Neuron (in vitro differentiated cells): Measurements from ENCODE around the gene PARP15.

Experiments used
- H2AFZ ChIP-seq: one replicate; pipeline ENCODE4 v1.6.1; 2013; ENCODE audit warnings: low read depth, mild to moderate bottlenecking, inconsistent platforms, low read length, moderate library complexity
- H3K27me3 ChIP-seq: one replicate; pipeline ENCODE4 v1.6.1; 2013; ENCODE audit warnings: low read length; ENCODE audit not compliant: insufficient read depth
- H3K36me3 ChIP-seq: one replicate; pipeline ENCODE4 v1.6.1; 2013; ENCODE audit warnings: low read length; ENCODE audit not compliant: insufficient read depth
- H3K4me1 ChIP-seq: one replicate; pipeline ENCODE4 v1.6.1; 2013; ENCODE audit warnings: low read length; ENCODE audit not compliant: insufficient read depth
- H3K4me3 ChIP-seq: 2 replicates; pipeline ENCODE4 v1.5.1; 2013; ENCODE audit warnings: mild to moderate bottlenecking, low read length, moderate library complexity
- H3K9me3 ChIP-seq: one replicate; pipeline ENCODE4 v1.6.1; 2013; ENCODE audit warnings: low read length

Gene PARP15

DNA sequence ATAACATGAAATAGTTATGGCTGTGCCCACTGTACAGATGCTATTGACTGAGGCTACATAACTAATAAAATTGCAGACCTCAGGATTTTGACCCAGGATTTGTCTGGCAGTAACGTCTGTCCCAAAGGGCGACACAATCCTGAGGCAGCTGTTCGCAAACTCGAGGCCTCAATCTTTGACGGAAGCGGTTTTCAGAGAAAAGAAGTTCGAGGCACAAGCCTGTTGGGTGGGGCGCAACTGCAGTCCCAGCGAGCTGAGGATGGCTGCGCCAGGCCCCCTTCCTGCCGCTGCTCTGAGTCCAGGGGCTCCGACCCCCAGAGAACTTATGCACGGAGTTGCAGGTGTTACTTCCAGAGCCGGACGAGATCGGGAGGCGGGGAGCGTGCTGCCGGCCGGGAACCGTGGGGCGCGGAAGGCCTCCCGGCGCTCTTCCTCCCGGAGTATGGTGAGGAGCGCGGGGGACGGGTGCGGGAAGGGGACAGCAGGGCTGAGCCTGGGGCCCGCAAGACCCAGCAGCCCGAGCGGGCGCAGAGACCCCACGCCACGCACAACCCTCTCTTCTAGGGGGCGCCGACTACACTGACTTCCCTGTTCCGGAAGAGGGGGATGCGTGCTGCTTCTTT is at the start of gene PARP15:
Gene PARP15, plus strand, starts transcription at position 242 of the 623 bp plus-strand sequence. Its CDS starts 18 bp downstream, at position 260.
- H3K27me3 ChIP-seq: no peaks in the 10 kb centered on the region
- H2AFZ ChIP-seq: no peak within 1 kb of the TSS
- H3K36me3 ChIP-seq: no peaks in the 10 kb centered on the region
- no peaks in the 10 kb centered on the region for H3K9me3 ChIP-seq
- H3K4me1 ChIP-seq: peaks cover 17% of the 10 kb centered on the region
- H3K4me3 ChIP-seq: no peak within 1 kb of the TSS

DNA sequence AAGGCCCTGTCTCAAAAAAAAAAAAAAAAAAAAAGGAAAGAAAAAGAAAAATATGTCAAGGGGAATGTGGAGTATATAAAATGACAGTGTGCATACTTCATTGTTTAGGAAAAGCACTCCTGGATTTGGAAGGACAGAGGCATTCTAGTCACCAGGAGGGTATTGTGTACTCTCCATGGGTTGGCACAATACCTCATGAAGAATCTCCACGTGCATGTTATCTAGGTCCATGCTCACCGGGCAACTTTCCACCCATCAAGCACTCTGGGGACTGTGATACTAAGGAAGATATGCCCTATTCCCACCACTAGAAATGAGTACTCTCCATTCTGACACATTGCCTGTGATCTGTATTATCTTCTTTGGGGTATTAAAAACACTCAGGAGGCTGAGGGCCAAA is 47.3 kb upstream of the PARP15 start:
- Histone ChIP-seq H3K4me1 (no peaks in the 10 kb centered on the region), H3K36me3 (peaks cover 24% of the 10 kb centered on the region), H3K4me3 (no peak overlapping the region), H2AFZ (no peak overlapping the region), H3K27me3 (no peaks in the 10 kb centered on the region), H3K9me3 (no peaks in the 10 kb centered on the region)

DNA sequence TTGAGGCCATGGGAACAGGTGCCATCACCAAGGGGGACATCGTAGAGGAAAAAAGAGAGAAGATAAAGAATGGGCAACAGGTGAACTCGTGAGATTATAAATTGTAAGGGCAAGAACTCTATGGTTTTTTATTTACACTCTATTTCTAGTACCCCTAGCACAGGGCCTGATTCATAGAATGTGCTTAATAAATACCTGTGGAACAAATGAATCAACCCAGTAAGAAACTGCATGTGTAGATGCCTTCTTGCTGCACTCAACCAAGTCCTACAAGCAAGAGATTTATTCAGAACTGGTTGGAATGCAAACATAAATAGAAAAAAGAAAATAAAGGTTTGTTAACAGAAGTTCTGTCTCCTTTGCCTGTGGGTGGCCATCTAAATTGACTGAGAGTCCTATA is 44.0 kb upstream of the PARP15 start:
- no peak overlapping the region for H2AFZ ChIP-seq
- H3K4me3 ChIP-seq: no peak overlapping the region
- H3K9me3 ChIP-seq: no peaks in the 10 kb centered on the region
- no peaks in the 10 kb centered on the region for H3K4me1 ChIP-seq
- no peaks in the 10 kb centered on the region for H3K27me3 ChIP-seq
- peaks cover 39% of the 10 kb centered on the region for H3K36me3 ChIP-seq

DNA sequence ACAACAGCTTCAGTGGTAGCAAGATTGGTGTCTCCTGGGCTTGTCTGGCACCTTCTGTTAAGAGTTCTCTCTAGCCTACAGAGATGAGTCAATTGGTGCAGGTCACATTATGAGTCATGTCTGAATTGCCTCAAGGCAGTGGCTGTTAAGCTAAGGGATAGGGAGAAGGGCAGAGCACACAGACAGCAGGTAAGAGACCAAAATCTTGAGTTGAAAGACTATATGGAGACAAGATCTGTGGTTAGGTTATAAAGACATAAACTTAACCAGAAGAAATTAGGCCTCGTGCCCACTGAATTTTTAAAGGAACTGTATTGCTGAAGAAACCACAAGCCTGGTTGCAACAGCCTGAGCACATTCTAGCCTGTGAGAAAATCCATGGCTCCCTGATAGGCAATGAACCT is 43.5 kb upstream of the PARP15 start:
- Histone ChIP-seq H3K27me3 (no peaks in the 10 kb centered on the region), H3K4me1 (no peaks in the 10 kb centered on the region), H3K4me3 (no peak overlapping the region), H3K9me3 (no peaks in the 10 kb centered on the region), H2AFZ (no peak overlapping the region), H3K36me3 (peaks cover 39% of the 10 kb centered on the region)

DNA sequence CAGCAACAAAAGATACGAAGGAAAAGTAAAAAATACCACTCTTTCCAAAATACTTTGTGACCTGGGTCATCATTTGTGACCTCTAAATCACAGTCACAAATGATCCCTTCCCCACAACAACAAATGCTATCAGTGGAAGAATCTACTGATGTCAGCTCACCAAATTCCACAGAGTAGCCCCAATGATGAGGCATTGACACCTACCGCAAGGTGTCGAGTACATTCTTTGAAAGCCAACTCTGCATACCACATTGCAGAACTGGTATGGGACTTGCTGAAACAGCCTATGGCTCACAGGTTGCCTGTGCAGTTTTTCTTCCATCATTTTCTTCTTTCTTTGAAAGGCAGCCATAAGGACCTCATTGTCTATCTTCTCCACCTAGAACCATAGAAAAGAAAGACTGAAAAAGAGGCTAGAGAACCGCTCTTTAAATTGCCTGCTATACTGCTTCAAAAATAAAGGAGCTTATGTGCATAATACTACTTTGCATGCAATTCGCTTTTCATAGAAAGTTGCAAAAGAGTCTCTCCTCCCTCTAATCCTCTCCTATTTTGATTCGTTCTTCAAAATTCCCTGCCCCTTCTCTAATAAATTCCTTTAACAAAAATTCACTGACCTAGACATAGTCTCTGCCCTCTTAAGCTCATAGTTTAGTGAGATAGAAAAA is 41.4 kb upstream of the PARP15 start:
- no peaks in the 10 kb centered on the region for H3K4me1 ChIP-seq
- no peaks in the 10 kb centered on the region for H3K9me3 ChIP-seq
- no peaks in the 10 kb centered on the region for H3K27me3 ChIP-seq
- no peak overlapping the region for H3K4me3 ChIP-seq
- peaks cover 39% of the 10 kb centered on the region for H3K36me3 ChIP-seq
- no peak overlapping the region for H2AFZ ChIP-seq

DNA sequence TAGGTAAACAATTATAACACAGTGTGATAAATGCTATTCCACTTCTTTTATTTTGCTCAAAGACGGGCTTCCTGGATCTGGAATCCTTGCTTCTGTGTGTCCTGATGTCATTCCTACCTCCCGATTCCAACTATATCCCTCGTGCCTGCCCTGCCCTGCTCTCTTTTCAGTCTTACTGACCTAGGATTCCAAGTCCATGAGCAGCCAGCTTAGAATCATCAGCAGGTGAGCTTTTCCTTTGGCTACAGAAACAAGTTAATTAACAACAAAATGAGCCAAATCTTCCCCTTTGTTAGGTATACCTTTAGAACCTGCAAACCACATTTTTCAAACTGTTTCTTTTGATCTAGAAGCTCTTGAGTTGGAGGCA is 40.8 kb upstream of the PARP15 start:
- no peak overlapping the region for H3K4me3 ChIP-seq
- H3K9me3 ChIP-seq: no peaks in the 10 kb centered on the region
- H3K36me3 ChIP-seq: peaks cover 39% of the 10 kb centered on the region
- no peaks in the 10 kb centered on the region for H3K27me3 ChIP-seq
- H3K4me1 ChIP-seq: no peaks in the 10 kb centered on the region
- H2AFZ ChIP-seq: no peak overlapping the region

DNA sequence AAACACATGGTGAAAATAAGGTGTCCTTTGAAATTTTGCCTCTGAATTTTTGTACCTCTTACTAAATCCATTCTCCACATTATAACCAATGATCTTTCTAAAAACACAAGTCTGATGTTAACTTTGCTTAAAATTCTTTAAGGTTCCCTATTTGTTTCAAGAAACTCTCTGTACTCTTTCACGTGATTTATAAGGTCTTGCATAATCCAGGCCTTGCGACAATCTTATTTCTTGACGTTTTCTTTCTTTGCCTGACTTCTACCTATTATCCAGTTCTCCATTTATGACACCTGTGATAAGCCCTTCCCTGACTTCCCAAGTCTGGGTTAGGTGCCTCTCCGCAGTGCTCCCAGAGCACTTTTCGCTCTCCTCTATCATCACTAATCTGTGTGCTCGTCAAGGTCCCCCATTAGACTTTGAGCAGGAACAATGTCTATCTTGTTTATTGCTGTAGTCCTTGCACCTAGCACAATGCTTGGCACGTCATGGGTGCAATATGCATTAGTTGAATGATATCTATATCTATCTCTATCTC is 38.4 kb upstream of the PARP15 start:
- no peak overlapping the region for H2AFZ ChIP-seq
- H3K36me3 ChIP-seq: peaks cover 23% of the 10 kb centered on the region
- no peak overlapping the region for H3K4me3 ChIP-seq
- H3K4me1 ChIP-seq: no peaks in the 10 kb centered on the region
- H3K9me3 ChIP-seq: no peaks in the 10 kb centered on the region
- H3K27me3 ChIP-seq: no peaks in the 10 kb centered on the region

DNA sequence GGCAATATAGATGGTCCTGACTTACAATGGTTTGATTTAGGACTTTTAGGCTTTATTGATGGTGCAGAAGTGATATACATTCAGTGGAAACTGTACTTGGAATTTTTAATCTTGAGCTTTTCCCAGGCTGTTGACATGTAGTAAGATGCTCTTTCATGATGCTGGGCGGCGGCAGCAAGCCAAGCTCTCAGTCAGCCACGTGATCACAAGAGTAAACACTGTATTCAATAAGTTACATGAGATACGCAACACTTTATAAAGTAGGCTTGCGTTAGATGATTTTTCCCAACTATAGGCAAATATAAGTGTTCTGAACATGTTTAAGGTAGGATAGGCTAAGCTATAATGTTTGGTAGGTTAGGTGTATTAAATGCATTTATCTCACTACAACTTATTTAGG is 31.3 kb upstream of the PARP15 start:
- Histone ChIP-seq H3K4me1 (no peaks in the 10 kb centered on the region), H3K27me3 (no peaks in the 10 kb centered on the region), H3K9me3 (no peaks in the 10 kb centered on the region), H3K36me3 (peaks cover 14% of the 10 kb centered on the region), H2AFZ (no peak overlapping the region), H3K4me3 (no peak overlapping the region)

DNA sequence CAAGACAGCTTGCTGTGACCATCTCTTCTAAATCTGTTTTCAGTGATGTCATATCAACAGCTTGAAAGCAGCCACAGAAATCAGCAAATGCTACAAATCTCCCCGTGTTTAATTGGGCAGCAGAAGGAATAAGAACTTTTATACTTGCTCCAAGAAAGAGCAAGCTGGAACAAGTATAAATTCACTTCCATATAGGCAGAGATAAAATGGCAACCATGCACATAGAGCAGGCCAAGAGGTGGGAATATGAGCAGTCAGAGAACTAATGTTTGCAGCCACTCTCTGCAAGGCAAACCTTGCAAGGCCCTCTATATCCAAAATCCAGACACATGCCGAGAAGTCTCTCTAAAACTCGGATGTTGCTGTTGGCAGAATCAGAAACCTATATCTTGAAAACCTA is 29.4 kb upstream of the PARP15 start:
- Histone ChIP-seq H3K36me3 (peaks cover 14% of the 10 kb centered on the region), H2AFZ (no peak overlapping the region), H3K4me1 (no peaks in the 10 kb centered on the region), H3K9me3 (no peaks in the 10 kb centered on the region), H3K27me3 (no peaks in the 10 kb centered on the region), H3K4me3 (no peak overlapping the region)

DNA sequence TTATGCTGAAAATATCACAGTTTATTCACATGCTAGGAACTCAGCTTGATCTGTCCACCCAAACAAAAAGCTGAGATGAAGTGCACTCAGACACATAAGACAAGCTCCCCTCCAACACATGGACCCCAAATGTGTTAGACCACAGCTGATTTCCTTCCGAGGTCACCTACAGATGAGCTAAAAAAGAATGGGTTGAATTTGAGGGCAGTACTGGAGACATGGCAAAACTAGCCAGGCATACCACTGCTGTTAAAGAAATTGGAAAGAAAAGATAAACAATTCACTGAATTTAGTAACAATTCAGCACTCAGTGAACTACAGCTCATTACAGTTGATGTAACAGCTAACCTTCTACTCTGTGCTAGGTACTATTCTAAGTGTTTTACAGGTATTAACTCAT is 28.8 kb upstream of the PARP15 start:
- no peak overlapping the region for H3K4me3 ChIP-seq
- no peak overlapping the region for H2AFZ ChIP-seq
- no peaks in the 10 kb centered on the region for H3K27me3 ChIP-seq
- H3K4me1 ChIP-seq: no peaks in the 10 kb centered on the region
- H3K9me3 ChIP-seq: no peaks in the 10 kb centered on the region
- H3K36me3 ChIP-seq: peaks cover 16% of the 10 kb centered on the region

DNA sequence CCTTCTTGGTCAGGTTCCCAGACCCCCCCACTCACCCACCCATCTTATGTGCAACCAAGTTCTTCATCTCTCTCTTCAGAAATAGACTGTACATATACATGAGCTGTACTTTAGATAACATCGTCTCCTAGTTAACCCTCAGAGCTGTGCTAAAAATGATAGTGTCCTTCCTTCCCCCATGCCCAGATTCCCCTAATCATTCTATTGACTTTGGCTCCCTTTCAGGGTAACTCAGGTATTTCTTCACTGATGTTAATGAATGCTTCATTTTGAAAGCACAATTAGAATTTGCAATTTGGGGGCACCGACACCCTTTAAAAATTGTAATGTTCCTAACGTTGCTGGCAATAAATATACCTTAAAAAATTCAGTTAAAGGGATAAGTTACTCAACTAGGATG is 24.3 kb upstream of the PARP15 start:
- Histone ChIP-seq H3K9me3 (no peaks in the 10 kb centered on the region), H3K36me3 (peaks cover 18% of the 10 kb centered on the region), H3K4me1 (no peaks in the 10 kb centered on the region), H3K27me3 (no peaks in the 10 kb centered on the region), H3K4me3 (no peak overlapping the region), H2AFZ (no peak overlapping the region)

DNA sequence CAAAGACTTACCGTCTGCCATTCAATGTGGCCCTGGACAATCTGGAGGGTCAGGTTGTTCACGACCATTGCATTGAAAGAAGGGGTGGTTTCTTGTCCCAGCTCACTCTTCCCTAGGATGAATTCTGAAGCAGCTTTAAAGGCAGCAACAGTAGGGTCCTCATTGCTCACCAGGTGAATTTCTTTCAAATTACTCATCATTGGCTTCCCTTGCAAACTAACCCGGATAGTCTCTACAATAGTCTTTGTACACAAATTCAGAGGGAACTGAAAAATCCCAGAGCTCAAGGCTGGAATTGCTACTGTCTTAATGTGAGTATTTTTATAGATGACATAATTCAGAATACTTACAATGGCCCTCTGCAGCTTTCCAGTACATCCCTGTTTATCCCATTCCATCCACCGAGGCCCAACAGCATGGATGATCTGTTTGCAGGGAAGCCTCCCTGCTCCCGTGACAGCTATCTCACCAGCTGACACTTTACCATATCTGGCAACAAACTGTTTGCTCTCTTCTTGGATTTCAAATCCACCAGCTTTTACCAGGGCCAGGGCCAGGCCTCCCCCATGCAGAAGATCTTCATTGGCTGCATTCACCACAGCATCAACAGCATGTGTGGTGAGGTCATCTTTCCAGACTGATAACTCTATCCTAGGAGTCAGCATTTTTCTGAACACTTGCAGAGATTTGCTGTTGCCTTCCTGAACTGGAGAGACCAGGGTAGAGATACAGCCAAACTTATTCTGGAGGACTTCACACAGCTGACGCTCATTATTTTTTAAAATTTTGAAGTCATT is 22.0 kb upstream of the PARP15 start:
- Histone ChIP-seq H3K4me1 (no peaks in the 10 kb centered on the region), H3K9me3 (no peaks in the 10 kb centered on the region), H3K4me3 (no peak overlapping the region), H3K36me3 (peaks cover 24% of the 10 kb centered on the region), H2AFZ (no peak overlapping the region), H3K27me3 (no peaks in the 10 kb centered on the region)

DNA sequence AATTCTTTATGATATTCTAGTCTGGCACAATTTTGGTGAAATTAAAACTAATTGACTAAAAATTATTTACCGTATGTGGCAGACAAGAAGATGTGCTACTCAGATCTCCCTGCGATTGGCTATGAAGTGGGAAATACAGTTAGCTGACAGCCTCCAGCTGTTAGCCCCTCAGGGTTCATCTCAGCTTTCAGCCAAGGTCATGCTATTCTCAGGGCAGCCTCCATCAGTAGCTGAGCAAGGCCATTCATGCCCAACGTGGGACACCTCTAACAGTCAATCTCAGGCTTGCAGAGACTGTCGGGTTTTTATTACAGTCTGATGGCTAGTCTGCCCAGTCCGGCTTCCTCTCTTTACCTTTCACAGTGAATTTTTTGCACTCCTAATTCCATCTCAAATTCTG is 20.1 kb upstream of the PARP15 start:
- no peak overlapping the region for H2AFZ ChIP-seq
- peaks cover 24% of the 10 kb centered on the region for H3K36me3 ChIP-seq
- no peaks in the 10 kb centered on the region for H3K9me3 ChIP-seq

More for the DNA sequence above, 20.1 kb upstream of the PARP15 start:
- no peaks in the 10 kb centered on the region for H3K27me3 ChIP-seq
- H3K4me1 ChIP-seq: no peaks in the 10 kb centered on the region
- no peak overlapping the region for H3K4me3 ChIP-seq
